Muscle of back (tissue), 11 donors: Measurements from ENCODE around the gene MYO1F. TPM values are rescaled to one million over a fixed set of nuclear protein-coding genes. Genes with fewer than 3 reads are reported as not detected.

Source experiments
- DNase-seq, 3 donors: peaks; one replicate each; pipeline versions ENCODE4 v3.0.0 to v3.0.0-alpha.2; 2013
- polyA plus RNA-seq, 10 donors: library from polyadenylated mRNA; unstranded; fragments of 120-200 nt; gene quantifications; one replicate each; pipeline ENCODE4 v1.2.1, GENCODE V29; 2013; ENCODE audit not compliant: insufficient read length in 10 of 10

MYO1F gene
- polyA plus RNA-seq, 10 donors = 3.4 to 13.7 (median 5.8) TPM

- DNase-seq = no peak
Observed at GRCh38 chr19:8494158-8494557, 83.1 kb downstream of the MYO1F start.

GRCh38 chr19:8491574-8491973 lies 85.7 kb downstream of the MYO1F start:
- no peak for DNase-seq

- no peak for DNase-seq
Observed at GRCh38 chr19:8490873-8491272, 86.4 kb downstream of the MYO1F start.

GRCh38 chr19:8490395-8490760 lies 86.9 kb downstream of the MYO1F start:
- no peak for DNase-seq

- no peak for DNase-seq
Observed at GRCh38 chr19:8489561-8490394, 87.5 kb downstream of the MYO1F start.

GRCh38 chr19:8488365-8488764 lies 88.9 kb downstream of the MYO1F start:
- DNase-seq = no peak

GRCh38 chr19:8487137-8487851 lies 89.9 kb downstream of the MYO1F start:
- peak in 1 of 3 donors; percentile 50 for DNase-seq

GRCh38 chr19:8486661-8487136 lies 90.5 kb downstream of the MYO1F start:
- DNase-seq = no peak

GRCh38 chr19:8485561-8486371 lies 91.5 kb downstream of the MYO1F start:
- DNase-seq = no peak

GRCh38 chr19:8484331-8484894 lies 92.8 kb downstream of the MYO1F start:
- no peak for DNase-seq

GRCh38 chr19:8483165-8483564 lies 94.1 kb downstream of the MYO1F start:
- DNase-seq = no peak

- DNase-seq = no peak
Observed at GRCh38 chr19:8482696-8483095, 94.5 kb downstream of the MYO1F start.

GRCh38 chr19:8481616-8482015 lies 95.6 kb downstream of the MYO1F start:
- DNase-seq = no peak

GRCh38 chr19:8481201-8481600 lies 96.0 kb downstream of the MYO1F start:
- no peak for DNase-seq

GRCh38 chr19:8478598-8478997 lies 98.6 kb downstream of the MYO1F start:
- peak in 1 of 3 donors; percentile 48 for DNase-seq

- DNase-seq = no peak
Observed at GRCh38 chr19:8477889-8478288, 99.4 kb downstream of the MYO1F start.

- DNase-seq = no peak
Observed at GRCh38 chr19:8476524-8476923, 100.7 kb downstream of the MYO1F start.

GRCh38 chr19:8475005-8475404 lies 102.2 kb downstream of the MYO1F start:
- DNase-seq = no peak

- DNase-seq = no peak
Observed at GRCh38 chr19:8473648-8474476, 103.4 kb downstream of the MYO1F start.
